Activated CD4-positive, alpha-beta T cell treated with anti-CD3 and anti-CD28 coated beads, Interleukin-2, amount 50 U/mL, for 16 hours (primary cell): ENCODE measurements around the gene LMF1.
A peak's percentile ranks its signal among the peaks of the same experiment; 100 is the strongest.
"Not testable (repeated sequence)": the region's sequence is repeated elsewhere in the genome, so short reads cannot be mapped to it uniquely, and the experiment has no call there.

Source experiments
- DNase-seq: peaks from one replicate; pipeline ENCODE4 v3.0.0-alpha.2; 2020

The LMF1 gene

GRCh38 chr16:969508-970385, 1.0 kb downstream of the LMF1 start:
- DNase-seq, result no peak

- no peak for DNase-seq
These were observed 2.2 kb downstream of the LMF1 start for GRCh38 chr16:968620-969019.

GRCh38 chr16:967546-968295, 3.1 kb downstream of the LMF1 start:
- no peak for DNase-seq

- no peak for DNase-seq
These were observed 3.7 kb downstream of the LMF1 start for GRCh38 chr16:967077-967541.

GRCh38 chr16:966505-966904, 4.3 kb downstream of the LMF1 start:
- no peak for DNase-seq

- no peak for DNase-seq
These were observed 4.7 kb downstream of the LMF1 start for GRCh38 chr16:966035-966434.

GRCh38 chr16:965487-965886, 5.3 kb downstream of the LMF1 start:
- DNase-seq, result no peak

- DNase-seq, result no peak
These were observed 5.8 kb downstream of the LMF1 start for GRCh38 chr16:965036-965395.

GRCh38 chr16:964356-965035, 6.3 kb downstream of the LMF1 start:
- DNase-seq, result peak; percentile 78

GRCh38 chr16:963913-964312, 6.9 kb downstream of the LMF1 start:
- peak; percentile 12 for DNase-seq

GRCh38 chr16:962901-963814, 7.6 kb downstream of the LMF1 start:
- DNase-seq, result no peak

- DNase-seq, result no peak
These were observed 8.4 kb downstream of the LMF1 start for GRCh38 chr16:962366-962765.

- DNase-seq, result no peak
These were observed 11.3 kb downstream of the LMF1 start for GRCh38 chr16:959232-960040.

GRCh38 chr16:955766-956165, 15.0 kb downstream of the LMF1 start:
- DNase-seq, result not testable (repeated sequence)

- not testable (repeated sequence) for DNase-seq
These were observed 17.0 kb downstream of the LMF1 start for GRCh38 chr16:953818-954217.

GRCh38 chr16:952321-952720, 18.5 kb downstream of the LMF1 start:
- no peak for DNase-seq

- no peak for DNase-seq
These were observed 19.0 kb downstream of the LMF1 start for GRCh38 chr16:951660-952301.

- not testable (repeated sequence) for DNase-seq
These were observed 19.8 kb downstream of the LMF1 start for GRCh38 chr16:950733-951573.

GRCh38 chr16:948767-949166, 22.0 kb downstream of the LMF1 start:
- not testable (repeated sequence) for DNase-seq

GRCh38 chr16:947922-948303, 22.9 kb downstream of the LMF1 start:
- not testable (repeated sequence) for DNase-seq
